GM10248 (cell line): ENCODE results near the gene DPP10.

Source experiments
- CTCF ChIA-PET: fragments of 300-600 bp; sonication (Branson Sonifier 250); formaldehyde crosslinking; extraction: SDS; loops from one replicate; lab custom pipeline; 2021; ENCODE audit warnings: antibody characterized with exemption; lab: Yijun Ruan, JAX
- POLR2A ChIA-PET: fragments of 350-650 bp; sonication (Branson Sonifier 250); formaldehyde crosslinking; extraction: SDS; loops from one replicate; lab custom pipeline; 2020; ENCODE audit warnings: antibody characterized with exemption; lab: Yijun Ruan, JAX
- DNase-seq: peaks from one replicate; pipeline ENCODE4 v3.0.0; 2012; ENCODE audit errors: extremely low spot score
- CTCF ChIP-seq: IDR thresholded peaks from 2 replicates; pipeline ENCODE4 v1.5.1; 2012; ENCODE audit warnings: mild to moderate bottlenecking, low read depth; ENCODE audit errors: extremely low read depth, missing control alignments, control extremely low read depth

The DPP10 gene

DNA sequence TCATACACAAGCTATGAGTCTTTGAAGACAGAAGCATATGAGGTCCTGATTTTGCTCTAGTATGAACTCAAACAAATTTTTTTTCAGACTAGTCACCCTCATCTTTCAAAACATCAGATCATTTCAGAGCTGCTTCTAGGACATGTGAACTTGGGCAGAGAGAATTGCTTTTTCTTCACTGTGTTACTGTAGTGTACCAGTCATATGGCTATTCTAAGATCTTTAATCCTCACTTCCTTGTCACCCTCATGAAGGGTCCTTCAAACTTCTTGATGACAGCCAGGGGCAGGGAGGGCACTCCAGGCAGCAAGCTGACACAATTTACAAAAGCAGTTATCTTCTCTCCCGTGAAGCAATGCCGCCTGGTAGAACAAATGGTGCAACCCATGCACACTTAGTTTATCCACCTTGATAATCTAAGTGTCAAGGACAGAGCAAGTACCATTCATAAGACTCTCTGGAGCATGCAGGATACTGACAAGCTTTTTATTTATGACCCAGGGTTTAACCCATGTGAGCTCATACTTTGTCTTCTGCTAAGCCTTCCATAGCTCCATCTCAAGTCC, 200.6 kb downstream of the DPP10 start:
- no peak for TF ChIP-seq CTCF
- no peak for DNase-seq
- CTCF ChIA-PET = interaction anchor here (1.3 kb wide), 1 partner anchor 67 kb away, joined by 3 read pairs; no protein-coding TSS in a partner anchor
- POLR2A ChIA-PET = no interaction called here

DNA sequence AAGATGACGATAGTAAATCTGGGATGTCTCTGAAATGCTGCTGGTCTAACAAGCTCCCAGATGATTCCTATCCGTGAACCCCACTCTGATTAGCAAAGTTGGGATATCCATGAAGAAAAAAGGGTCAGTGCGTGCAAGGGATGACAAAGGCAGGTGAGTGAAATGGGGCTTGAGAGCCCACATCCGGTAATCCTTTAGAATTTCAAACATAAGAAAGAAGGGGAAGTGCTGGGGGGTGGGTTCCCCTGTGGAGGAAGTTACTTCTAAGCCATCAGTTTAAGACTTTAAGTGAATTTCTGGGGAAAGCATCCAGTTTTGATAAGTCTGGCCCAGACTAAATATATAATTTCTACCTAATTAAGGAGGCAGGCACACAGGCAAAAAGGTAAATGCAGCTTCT, 209.5 kb downstream of the DPP10 start:
- POLR2A ChIA-PET = no interaction called here
- CTCF ChIA-PET = no interaction called here
- no peak for TF ChIP-seq CTCF
- no peak for DNase-seq

GRCh38 chr2:114659880-114660279, 217.4 kb downstream of the DPP10 start:
- no peak for TF ChIP-seq CTCF
- ChIA-PET CTCF (interaction anchor here (1.4 kb wide), 1 partner anchor 9 kb away, joined by 4 read pairs; no protein-coding TSS in a partner anchor), POLR2A (no interaction called here)
- no peak for DNase-seq

DNA sequence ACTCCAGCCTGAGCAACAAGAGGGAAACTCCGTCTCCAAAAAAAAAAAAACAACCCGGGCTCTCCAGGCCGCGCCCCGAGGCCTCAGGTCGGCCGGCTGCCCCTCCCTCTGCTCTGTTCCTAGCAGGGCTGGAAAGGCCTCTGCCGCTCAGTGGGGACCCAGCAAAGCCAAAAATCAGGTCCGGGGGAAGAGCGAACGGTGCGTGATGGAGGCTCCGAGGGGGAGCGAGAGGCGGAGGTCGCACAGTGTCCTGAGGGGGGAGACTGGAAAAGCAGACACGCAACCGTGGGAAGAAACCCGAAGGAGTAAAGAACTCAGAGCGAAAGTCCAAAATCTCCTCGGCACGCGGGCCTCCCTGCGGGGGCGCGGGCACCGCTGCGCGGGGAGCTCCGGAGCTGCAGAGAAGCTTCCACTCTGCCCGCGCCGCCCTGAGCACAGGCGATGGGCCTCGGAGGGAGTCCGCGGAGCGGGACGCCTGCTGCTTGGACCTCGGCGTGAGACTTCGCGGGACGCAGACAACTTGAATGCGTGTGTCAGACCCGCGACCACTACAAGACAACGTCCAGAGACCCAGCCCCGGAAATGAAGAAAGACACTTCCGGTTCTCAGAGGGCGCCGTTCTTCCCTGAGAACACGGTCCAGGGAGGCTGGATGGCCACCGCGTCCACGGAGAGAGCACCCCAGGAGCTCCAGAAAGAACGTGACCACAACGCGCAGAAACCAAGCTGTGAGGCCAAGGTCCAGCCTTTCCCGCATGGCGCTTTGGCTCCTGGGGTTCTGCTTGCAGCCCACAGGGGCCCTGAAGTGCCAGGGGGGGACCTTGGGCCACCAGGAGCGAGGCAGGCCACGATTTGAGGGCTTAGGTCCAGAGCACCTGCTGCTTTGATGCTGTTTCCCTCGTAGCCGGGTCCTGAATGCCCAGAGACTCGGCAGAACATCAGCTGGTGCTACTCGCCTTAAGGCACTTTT, 219.8 kb downstream of the DPP10 start:
- peak; percentile 5 for DNase-seq
- POLR2A ChIA-PET = no interaction called here
- CTCF ChIA-PET = interaction anchor here (1.6 kb wide), 1 partner anchor 17 kb away, joined by 3 read pairs; no protein-coding TSS in a partner anchor
- no peak for TF ChIP-seq CTCF

GRCh38 chr2:114668415-114668814, 226.0 kb downstream of the DPP10 start:
- ChIA-PET CTCF (interaction anchor here (1.0 kb wide), 1 partner anchor 9 kb away, joined by 4 read pairs; no protein-coding TSS in a partner anchor), POLR2A (no interaction called here)
- DNase-seq = no peak
- TF ChIP-seq CTCF = no peak

DNA sequence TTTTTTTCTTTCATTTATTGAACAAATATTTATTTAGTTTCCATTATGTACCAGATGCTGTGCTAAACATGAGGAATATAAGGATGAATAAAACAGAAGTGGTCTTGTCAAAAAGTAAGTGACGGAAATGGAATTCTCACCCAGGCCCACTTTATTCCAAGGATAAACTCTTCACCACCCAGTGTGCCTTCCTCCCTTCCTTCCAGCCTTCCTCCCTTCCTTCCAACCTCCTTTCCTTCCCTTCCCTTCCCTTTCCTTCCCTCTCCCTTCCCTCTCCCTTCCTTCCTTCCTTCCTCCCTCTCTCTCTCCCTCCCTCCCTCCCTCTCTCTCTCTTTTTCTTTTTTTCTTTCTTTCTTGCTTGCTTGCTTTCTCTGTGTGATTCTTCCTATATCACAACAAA, 240.8 kb downstream of the DPP10 start:
- DNase-seq = no peak
- no peak for TF ChIP-seq CTCF
- ChIA-PET POLR2A (no interaction called here), CTCF (no interaction called here)
